Ishikawa (cell line): Measurements from ENCODE around the gene C9orf72.

Source experiments
- CEBPB ChIP-seq: IDR thresholded peaks from 2 replicates; pipeline ENCODE4 v1.6.1; 2012
- CREB1 ChIP-seq: IDR thresholded peaks from 2 replicates; pipeline ENCODE4 v1.6.1; 2012; ENCODE audit warnings: low read depth
- EGR1 ChIP-seq: IDR thresholded peaks from 2 replicates; pipeline ENCODE4 v1.6.1; 2012
- EP300 ChIP-seq: IDR thresholded peaks from 2 replicates; pipeline ENCODE4 v1.6.1; 2012; ENCODE audit warnings: borderline replicate concordance
- FOXM1 ChIP-seq: IDR thresholded peaks from 2 replicates; pipeline ENCODE4 v1.6.1; 2012; ENCODE audit warnings: low read depth, borderline replicate concordance
- NFIC ChIP-seq: IDR thresholded peaks from 2 replicates; pipeline ENCODE4 v1.6.1; 2012
- RAD21 ChIP-seq: IDR thresholded peaks from 2 replicates; pipeline ENCODE4 v1.6.1; 2012; ENCODE audit warnings: low read depth
- REST ChIP-seq: IDR thresholded peaks from 2 replicates; pipeline ENCODE4 v1.6.1; 2012; ENCODE audit warnings: low read depth, mild to moderate bottlenecking
- TAF1 ChIP-seq: IDR thresholded peaks from 2 replicates; pipeline ENCODE4 v1.6.1; 2012; ENCODE audit warnings: low read depth, mild to moderate bottlenecking
- TCF12 ChIP-seq: IDR thresholded peaks from 2 replicates; pipeline ENCODE4 v1.6.1; 2012; ENCODE audit warnings: low read depth
- TEAD4 ChIP-seq: IDR thresholded peaks from 2 replicates; pipeline ENCODE4 v1.6.1; 2012
- USF1 ChIP-seq: IDR thresholded peaks from 2 replicates; pipeline ENCODE4 v1.6.1; 2012
- YY1 ChIP-seq: IDR thresholded peaks from 2 replicates; pipeline ENCODE4 v1.6.1; 2012; ENCODE audit warnings: low read depth
- ZBTB7A ChIP-seq: IDR thresholded peaks from 2 replicates; pipeline ENCODE4 v1.6.1; 2012; ENCODE audit warnings: low read depth
- TF ChIP-seq, protein P1 (sequence below): IDR thresholded peaks from 2 replicates; pipeline ENCODE4 v1.6.1; 2012

Gene C9orf72

DNA sequence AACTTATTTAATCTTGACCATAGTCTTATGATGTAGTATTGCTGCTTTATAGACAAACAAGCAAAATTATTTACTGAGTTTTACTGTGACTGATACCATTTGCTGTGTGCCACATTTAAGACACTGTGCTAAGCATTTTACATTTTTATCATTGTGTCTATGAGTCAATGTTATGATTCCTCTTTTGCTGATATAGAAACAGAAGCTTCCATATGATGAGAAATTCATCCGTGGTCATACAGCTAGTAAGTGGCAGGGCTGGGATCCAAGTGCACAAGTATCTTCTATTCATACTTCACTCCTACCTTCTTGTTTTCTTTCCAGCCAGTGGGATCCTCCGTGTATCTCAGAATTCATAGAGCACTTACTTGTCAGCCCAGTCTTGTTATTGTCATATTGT is 66.3 kb downstream of the C9orf72 start:
- no peak for TF ChIP-seq CREB1
- TF ChIP-seq TCF12: no peak
- no peak for TF ChIP-seq USF1
- TF ChIP-seq, protein P1, sequence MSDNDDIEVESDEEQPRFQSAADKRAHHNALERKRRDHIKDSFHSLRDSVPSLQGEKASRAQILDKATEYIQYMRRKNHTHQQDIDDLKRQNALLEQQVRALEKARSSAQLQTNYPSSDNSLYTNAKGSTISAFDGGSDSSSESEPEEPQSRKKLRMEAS: no peak
- TF ChIP-seq FOXM1: no peak
- TF ChIP-seq YY1: no peak
- TF ChIP-seq RAD21: no peak
- no peak for TF ChIP-seq TAF1
- TF ChIP-seq ZBTB7A: no peak
- no peak for TF ChIP-seq REST
- TF ChIP-seq NFIC: no peak
- no peak for TF ChIP-seq TEAD4
- TF ChIP-seq CEBPB: no peak
- TF ChIP-seq EP300: no peak
- no peak for TF ChIP-seq EGR1

DNA sequence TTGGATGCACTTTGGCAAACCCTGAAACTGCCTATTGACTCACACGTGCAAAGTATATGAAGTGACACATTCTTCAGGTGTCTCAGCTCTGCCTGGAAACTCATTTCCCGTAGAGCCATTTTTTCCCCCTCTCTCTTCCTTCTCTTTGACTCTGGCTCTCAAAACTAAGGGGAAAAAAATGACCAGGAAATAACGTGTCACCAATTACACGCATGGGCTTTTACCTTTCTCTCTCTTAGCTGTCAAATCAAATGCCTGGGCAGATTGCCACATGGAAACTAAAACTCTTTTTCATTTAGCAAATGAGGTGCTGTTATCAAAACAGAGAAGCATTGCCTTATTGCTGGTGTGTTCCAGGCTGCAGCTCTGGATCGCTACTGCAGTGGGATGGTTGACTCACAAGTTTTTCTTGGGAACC is 67.5 kb downstream of the C9orf72 start:
- TF ChIP-seq ZBTB7A (no peak), EP300 (no peak), USF1 (no peak), FOXM1 (no peak), REST (no peak), TCF12 (no peak), RAD21 (no peak), YY1 (no peak), NFIC (no peak), CEBPB (no peak), TEAD4 (no peak)
- TF ChIP-seq, protein P1: no peak

GRCh38 chr9:27504259-27504658 is 69.0 kb downstream of the C9orf72 start:
- TF ChIP-seq CREB1 (no peak), USF1 (no peak), EGR1 (no peak), NFIC (no peak), CEBPB (no peak), ZBTB7A (no peak), EP300 (no peak), TCF12 (no peak), REST (no peak), RAD21 (no peak), YY1 (no peak), TEAD4 (no peak)
- TF ChIP-seq, protein P1: no peak

GRCh38 chr9:27503623-27504022 is 69.7 kb downstream of the C9orf72 start:
- TF ChIP-seq RAD21 (no peak), USF1 (no peak), EGR1 (no peak), CREB1 (no peak), REST (no peak), TAF1 (no peak), FOXM1 (no peak), YY1 (no peak), TEAD4 (no peak), TCF12 (no peak)
- TF ChIP-seq, protein P1: no peak
